SK-N-SH treated with all-trans-retinoic acid at 6 μM for 48 hours (cell line): ENCODE results near the gene GLI3.

ENCODE experiments used
- ESRRG ChIP-seq: fragments of 250-450 bp; sonication (Bioruptor Pico); IDR thresholded peaks from 2 replicates; pipeline ENCODE4 v1.6.1; 2021; ENCODE audit warnings: mild to moderate bottlenecking
- OSR1 ChIP-seq: fragments of 250-450 bp; sonication (Bioruptor Pico); IDR thresholded peaks from 2 replicates; pipeline ENCODE4 v1.8.0; 2022; ENCODE audit warnings: moderate library complexity, mild to moderate bottlenecking, inconsistent platforms
- PATZ1 ChIP-seq: fragments of 250-450 bp; sonication (Bioruptor Pico); IDR thresholded peaks from 2 replicates; pipeline ENCODE4 v1.8.0; 2020; ENCODE audit warnings: mild to moderate bottlenecking, moderate library complexity, borderline replicate concordance
- POU6F1 ChIP-seq: fragments of 250-450 bp; sonication (Bioruptor Pico); IDR thresholded peaks from 2 replicates; pipeline ENCODE4 v1.8.0; 2021; ENCODE audit warnings: low read depth, mild to moderate bottlenecking, moderate library complexity, borderline replicate concordance
- PPARA ChIP-seq: fragments of 250-450 bp; sonication (Bioruptor Pico); IDR thresholded peaks from 2 replicates; pipeline ENCODE4 v1.5.0; 2020; ENCODE audit warnings: mild to moderate bottlenecking, borderline replicate concordance
- SNAI2 ChIP-seq: fragments of 250-450 bp; sonication (Bioruptor Pico); IDR thresholded peaks from 2 replicates; pipeline ENCODE4 v1.5.0; 2020; ENCODE audit warnings: mild to moderate bottlenecking, moderate library complexity
- TCF4 ChIP-seq: fragments of 250-450 bp; sonication (Bioruptor Pico); IDR thresholded peaks from 2 replicates; pipeline ENCODE4 v1.8.0; 2021; ENCODE audit warnings: mild to moderate bottlenecking, moderate library complexity, borderline replicate concordance
- TOX ChIP-seq: fragments of 250-450 bp; sonication (Bioruptor Pico); IDR thresholded peaks from 2 replicates; pipeline ENCODE4 v1.8.0; 2021; ENCODE audit warnings: mild to moderate bottlenecking, moderate library complexity, borderline replicate concordance
- ZFP3 ChIP-seq: fragments of 250-450 bp; sonication (Bioruptor Pico); IDR thresholded peaks from 2 replicates; pipeline ENCODE4 v1.5.0; 2020; ENCODE audit warnings: mild to moderate bottlenecking, moderate library complexity
- ZFP30 ChIP-seq: fragments of 450-650 bp; formaldehyde crosslinking; IDR thresholded peaks from 2 replicates; pipeline ENCODE4 v1.5.0; 2022; ENCODE audit warnings: mild to moderate bottlenecking, moderate library complexity
- ZNF8 ChIP-seq: fragments of 450-650 bp; formaldehyde crosslinking; IDR thresholded peaks from 2 replicates; pipeline ENCODE4 v1.5.0; 2020; ENCODE audit warnings: mild to moderate bottlenecking, moderate library complexity

- TF ChIP-seq OSR1 (CRISPR knock-in tag) (no peak), TOX (CRISPR knock-in tag) (no peak), ZNF8 (CRISPR knock-in tag) (no peak), SNAI2 (CRISPR knock-in tag) (no peak), ZFP30 (CRISPR knock-in tag) (no peak), PATZ1 (no peak), TCF4 (no peak), ESRRG (CRISPR knock-in tag) (no peak), PPARA (no peak), POU6F1 (CRISPR knock-in tag) (no peak), ZFP3 (no peak)
These were observed 62.6 kb downstream of the GLI3 start for GRCh38 chr7:42174391-42174912.
